K562 (cell line): ENCODE data around the gene HP1BP3. TPM values are rescaled to one million over a fixed set of nuclear protein-coding genes. Genes with fewer than 3 reads are reported as not detected.

Experiments
- CBFA2T2 ChIP-seq: fragments of 450-650 bp; conservative IDR thresholded peaks from 2 replicates; pipeline ENCODE4 v1.6.1; 2017; ENCODE audit warnings: mild to moderate bottlenecking
- CBFB ChIP-seq: sonication (generic); formaldehyde crosslinking; IDR thresholded peaks from 2 replicates; pipeline ENCODE4 v1.4.0; 2020; ENCODE audit warnings: mild to moderate bottlenecking, missing genetic modification reagents
- CCNT2 ChIP-seq: IDR thresholded peaks from 2 replicates; pipeline ENCODE4 v1.6.1; 2011; ENCODE audit warnings: borderline replicate concordance, low read depth, mild to moderate bottlenecking, moderate library complexity, mixed read lengths, low read length; ENCODE audit not compliant: insufficient read length; ENCODE audit errors: extremely low read depth
- FOXM1 ChIP-seq, 2 experiments: fragments of 450-650 bp in 1 of 2; sonication (generic) in 1 of 2; formaldehyde crosslinking in 1 of 2; IDR thresholded peaks; 2 replicates each; pipeline versions ENCODE4 v1.6.1 to v1.9.0; 2017 to 2022; ENCODE audit warnings: low read depth in 2 of 2, mild to moderate bottlenecking in 2 of 2, missing genetic modification reagents in 1 of 2, moderate library complexity in 1 of 2
- FUS ChIP-seq: fragments of 200-400 bp; formaldehyde crosslinking; optimal IDR thresholded peaks from 2 replicates; pipeline ENCODE3; 2017; ENCODE audit warnings: low read depth, low read length
- HDAC8 ChIP-seq: fragments of 450-650 bp; IDR thresholded peaks from 2 replicates; pipeline ENCODE4 v1.6.1; 2016; ENCODE audit warnings: mild to moderate bottlenecking, missing genetic modification characterization, moderate library complexity, missing compliant biosample characterization
- HMGN3 ChIP-seq: IDR thresholded peaks from 2 replicates; pipeline ENCODE4 v1.6.1; 2011; ENCODE audit warnings: borderline replicate concordance, low read depth, mild to moderate bottlenecking, mixed read lengths, low read length; ENCODE audit not compliant: insufficient read length; ENCODE audit errors: extremely low read depth
- KLF6 ChIP-seq: fragments of 250-450 bp; sonication (Bioruptor Pico); IDR thresholded peaks from 2 replicates; pipeline ENCODE4 v1.4.0; 2020; ENCODE audit warnings: mild to moderate bottlenecking, moderate library complexity, borderline replicate concordance
- RBFOX2 ChIP-seq: fragments of 200-400 bp; formaldehyde crosslinking; IDR thresholded peaks from 2 replicates; pipeline ENCODE4 v1.6.1; 2017; ENCODE audit warnings: low read depth, mild to moderate bottlenecking, low read length, moderate library complexity
- RBM14 ChIP-seq: fragments of 200-400 bp; formaldehyde crosslinking; IDR thresholded peaks from 2 replicates; pipeline ENCODE4 v1.6.1; 2018; ENCODE audit warnings: low read depth, mild to moderate bottlenecking, low read length, moderate library complexity, borderline replicate concordance; ENCODE audit not compliant: insufficient read depth
- SMARCC2 ChIP-seq: fragments of 450-650 bp; IDR thresholded peaks from 2 replicates; pipeline ENCODE4 v1.6.1; 2017; ENCODE audit warnings: antibody characterized with exemption, moderate library complexity, mild to moderate bottlenecking, low read depth
- SRF ChIP-seq, 2 experiments: fragments of 250-450, 450-650 bp in 1 of 2; sonication (Bioruptor Pico) in 1 of 2; sonication (generic) in 1 of 2; formaldehyde crosslinking; IDR thresholded peaks; 2 replicates each; pipeline versions ENCODE4 v1.5.0 to v1.5.1; 2020 to 2022; ENCODE audit warnings: mild to moderate bottlenecking in 1 of 2, missing genetic modification reagents in 1 of 2
- TAF1 ChIP-seq: IDR thresholded peaks from 2 replicates; pipeline ENCODE4 v1.6.1; 2011; ENCODE audit warnings: mild to moderate bottlenecking, low read length, moderate library complexity; ENCODE audit not compliant: insufficient read depth, control insufficient read depth, severe bottlenecking; ENCODE audit errors: extremely low read depth
- ZNF583 ChIP-seq: fragments of 250-450 bp; sonication (Bioruptor Pico); IDR thresholded peaks from 2 replicates; pipeline ENCODE4 v1.4.0; 2020
- polyA plus RNA-seq, 8 experiments: library from polyadenylated mRNA; depleted of rRNA in 4 of 8; stranded (reverse) in 5 of 8; unstranded in 3 of 8; fragments of >200 nt; fragmentation: Nextera tagmentation in 2 of 8; fragmentation: Illumina TruSeq in 1 of 8; extraction: Ambion mirVana in 2 of 8; extraction: Trizol in 1 of 8; gene quantifications; 2 replicates each; pipeline versions ENCODE4 v1.2.1 to v1.2.3, GENCODE V29; 2011 to 2014; ENCODE audit warnings: inconsistent platforms in 1 of 8, missing spikeins in 1 of 8
- total RNA-seq, 7 experiments: library from RNA; depleted of rRNA in 6 of 7; stranded (reverse); fragments of >200 nt in 6 of 7; fragmentation: Illumina TruSeq in 2 of 7; extraction: Trizol in 2 of 7; gene quantifications; 2 replicates each; pipeline versions ENCODE4 v1.2.1 to v1.2.3, GENCODE V29; 2011 to 2021; ENCODE audit warnings: low replicate concordance in 1 of 7
- TF ChIP-seq, protein P1 (sequence below): fragments of 450-650 bp; IDR thresholded peaks from 2 replicates; pipeline ENCODE4 v1.6.1; 2017; ENCODE audit warnings: antibody characterized with exemption
- TF ChIP-seq, protein P2 (sequence below): sonication (generic); formaldehyde crosslinking; IDR thresholded peaks from 2 replicates; pipeline ENCODE4 v1.8.0; 2022; ENCODE audit warnings: missing genetic modification reagents, mild to moderate bottlenecking, borderline replicate concordance
- TF ChIP-seq, protein P3 (sequence below): IDR thresholded peaks from 2 replicates; pipeline ENCODE4 v1.6.1; 2012; ENCODE audit warnings: low read depth, low read length, improper control_type of control experiment, borderline replicate concordance
- TF ChIP-seq, protein P4 (sequence below): fragments of 250-450 bp; sonication (Bioruptor Pico); IDR thresholded peaks from 2 replicates; pipeline ENCODE4 v1.4.0; 2020; ENCODE audit warnings: borderline replicate concordance

The HP1BP3 gene
- total and polyA plus RNA-seq, 9 of the 15 experiments (the other 6 are each of a cell fraction or from before 2014, with no cell fraction given), result 57.3 to 513 (median 240) TPM

DNA sequence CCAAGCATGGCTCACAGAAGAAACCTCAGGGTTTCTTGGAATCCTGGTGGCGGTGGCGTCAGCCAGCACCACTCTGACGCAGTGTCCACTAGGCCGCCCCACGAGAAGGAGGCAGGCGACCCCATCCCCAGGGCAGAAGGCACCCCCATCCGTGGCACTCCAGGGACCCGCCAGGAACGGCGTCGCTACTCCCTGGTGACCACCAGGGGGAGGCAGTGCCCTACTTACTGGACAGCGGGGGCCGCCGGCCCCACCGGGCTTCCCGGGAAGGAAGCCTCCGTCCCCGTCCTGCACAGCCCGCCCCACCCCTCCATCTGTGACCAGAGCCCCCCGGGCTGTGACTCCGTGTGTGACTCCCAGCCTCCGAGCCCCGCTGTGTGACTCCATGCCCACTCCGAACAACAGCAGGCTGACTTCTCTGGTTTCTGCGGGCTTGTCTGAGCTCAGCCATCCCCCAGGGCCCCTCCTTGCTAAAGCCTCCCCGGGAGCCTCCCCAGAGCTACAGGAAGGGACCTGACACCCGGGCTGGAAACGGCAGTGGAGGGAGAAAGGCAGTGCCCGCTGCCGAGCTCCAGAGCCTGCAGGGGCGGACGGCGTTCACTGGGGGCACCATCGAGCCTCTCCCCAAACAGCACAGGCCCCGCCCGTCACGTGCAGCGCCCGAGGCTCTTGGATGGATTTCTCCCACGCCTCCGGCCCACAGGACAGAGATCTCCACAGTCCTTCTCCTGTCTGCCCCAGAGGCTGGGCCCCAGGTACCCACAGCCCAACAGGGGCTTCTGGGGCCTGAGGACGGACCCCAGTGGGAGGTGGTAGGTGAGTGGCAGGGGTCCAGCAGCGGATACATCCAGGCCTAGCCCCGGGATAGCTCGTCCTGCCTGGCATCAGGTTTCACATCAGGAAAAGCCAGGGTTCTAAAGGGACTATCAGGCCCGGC lies 90.4 kb downstream of the HP1BP3 start (continued):
- peak; percentile 47; the same call in 1 of the 2 replicates for TF ChIP-seq RBFOX2
- peak; percentile 85 for TF ChIP-seq HMGN3
- TF ChIP-seq CBFB (CRISPR knock-in tag), result 0 out of 2 replicates have a peak, but pooled peaks have one; percentile 18
- TF ChIP-seq, protein P1, sequence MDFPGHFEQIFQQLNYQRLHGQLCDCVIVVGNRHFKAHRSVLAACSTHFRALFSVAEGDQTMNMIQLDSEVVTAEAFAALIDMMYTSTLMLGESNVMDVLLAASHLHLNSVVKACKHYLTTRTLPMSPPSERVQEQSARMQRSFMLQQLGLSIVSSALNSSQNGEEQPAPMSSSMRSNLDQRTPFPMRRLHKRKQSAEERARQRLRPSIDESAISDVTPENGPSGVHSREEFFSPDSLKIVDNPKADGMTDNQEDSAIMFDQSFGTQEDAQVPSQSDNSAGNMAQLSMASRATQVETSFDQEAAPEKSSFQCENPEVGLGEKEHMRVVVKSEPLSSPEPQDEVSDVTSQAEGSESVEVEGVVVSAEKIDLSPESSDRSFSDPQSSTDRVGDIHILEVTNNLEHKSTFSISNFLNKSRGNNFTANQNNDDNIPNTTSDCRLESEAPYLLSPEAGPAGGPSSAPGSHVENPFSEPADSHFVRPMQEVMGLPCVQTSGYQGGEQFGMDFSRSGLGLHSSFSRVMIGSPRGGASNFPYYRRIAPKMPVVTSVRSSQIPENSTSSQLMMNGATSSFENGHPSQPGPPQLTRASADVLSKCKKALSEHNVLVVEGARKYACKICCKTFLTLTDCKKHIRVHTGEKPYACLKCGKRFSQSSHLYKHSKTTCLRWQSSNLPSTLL, result no peak
- no peak for TF ChIP-seq SRF (CRISPR knock-in tag; IDR thresholded peaks at IDR 0.05)
- no peak for TF ChIP-seq FUS
- peak; percentile 41; the same call in 1 of the 2 replicates for TF ChIP-seq CBFA2T2
- no peak for TF ChIP-seq HDAC8 (tag)
- peak; percentile 30 for TF ChIP-seq TAF1
- TF ChIP-seq, protein P2, sequence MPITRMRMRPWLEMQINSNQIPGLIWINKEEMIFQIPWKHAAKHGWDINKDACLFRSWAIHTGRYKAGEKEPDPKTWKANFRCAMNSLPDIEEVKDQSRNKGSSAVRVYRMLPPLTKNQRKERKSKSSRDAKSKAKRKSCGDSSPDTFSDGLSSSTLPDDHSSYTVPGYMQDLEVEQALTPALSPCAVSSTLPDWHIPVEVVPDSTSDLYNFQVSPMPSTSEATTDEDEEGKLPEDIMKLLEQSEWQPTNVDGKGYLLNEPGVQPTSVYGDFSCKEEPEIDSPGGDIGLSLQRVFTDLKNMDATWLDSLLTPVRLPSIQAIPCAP, result no peak
- TF ChIP-seq, protein P3, sequence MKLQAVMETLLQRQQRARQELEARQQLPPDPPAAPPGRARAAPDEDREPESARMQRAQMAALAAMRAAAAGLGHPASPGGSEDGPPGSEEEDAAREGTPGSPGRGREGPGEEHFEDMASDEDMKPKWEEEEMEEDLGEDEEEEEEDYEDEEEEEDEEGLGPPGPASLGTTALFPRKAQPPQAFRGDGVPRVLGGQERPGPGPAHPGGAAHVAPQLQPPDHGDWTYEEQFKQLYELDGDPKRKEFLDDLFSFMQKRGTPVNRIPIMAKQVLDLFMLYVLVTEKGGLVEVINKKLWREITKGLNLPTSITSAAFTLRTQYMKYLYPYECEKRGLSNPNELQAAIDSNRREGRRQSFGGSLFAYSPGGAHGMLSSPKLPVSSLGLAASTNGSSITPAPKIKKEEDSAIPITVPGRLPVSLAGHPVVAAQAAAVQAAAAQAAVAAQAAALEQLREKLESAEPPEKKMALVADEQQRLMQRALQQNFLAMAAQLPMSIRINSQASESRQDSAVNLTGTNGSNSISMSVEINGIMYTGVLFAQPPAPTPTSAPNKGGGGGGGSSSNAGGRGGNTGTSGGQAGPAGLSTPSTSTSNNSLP, result no peak
- TF ChIP-seq RBM14, result no peak
- TF ChIP-seq SMARCC2, result no peak
- TF ChIP-seq, protein P4, sequence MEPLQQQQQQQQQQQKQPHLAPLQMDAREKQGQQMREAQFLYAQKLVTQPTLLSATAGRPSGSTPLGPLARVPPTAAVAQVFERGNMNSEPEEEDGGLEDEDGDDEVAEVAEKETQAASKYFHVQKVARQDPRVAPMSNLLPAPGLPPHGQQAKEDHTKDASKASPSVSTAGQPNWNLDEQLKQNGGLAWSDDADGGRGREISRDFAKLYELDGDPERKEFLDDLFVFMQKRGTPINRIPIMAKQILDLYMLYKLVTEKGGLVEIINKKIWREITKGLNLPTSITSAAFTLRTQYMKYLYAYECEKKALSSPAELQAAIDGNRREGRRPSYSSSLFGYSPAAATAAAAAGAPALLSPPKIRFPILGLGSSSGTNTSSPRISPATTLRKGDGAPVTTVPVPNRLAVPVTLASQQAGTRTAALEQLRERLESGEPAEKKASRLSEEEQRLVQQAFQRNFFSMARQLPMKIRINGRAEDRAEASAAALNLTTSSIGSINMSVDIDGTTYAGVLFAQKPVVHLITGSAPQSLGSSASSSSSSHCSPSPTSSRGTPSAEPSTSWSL (CRISPR knock-in tag), result no peak
- no peak for TF ChIP-seq ZNF583 (CRISPR knock-in tag)
- peak; percentile 89; the same call in 1 of the 2 replicates for TF ChIP-seq KLF6 (CRISPR knock-in tag)
- no peak for TF ChIP-seq FOXM1 (IDR thresholded peaks at IDR 0.05; ENCODE audit: low read depth)
- peak; percentile 55; the same call in 1 of the 2 replicates for TF ChIP-seq FOXM1 (CRISPR knock-in tag; IDR thresholded peaks at IDR 0.05; ENCODE audit: low read depth)
- TF ChIP-seq CCNT2, result peak; percentile 13
